Gastrocnemius medialis (tissue), 4 donors: ENCODE measurements around the gene HMX1. TPM values are rescaled to one million over a fixed set of nuclear protein-coding genes. Genes with fewer than 3 reads are reported as not detected.

ENCODE experiments used
- ATAC-seq, 2 donors: fragments of 150-250 bp; one replicate each; pipeline ENCODE4 v1.9.1; 2016
- DNase-seq, 2 donors: peaks; one replicate each; pipeline ENCODE4 v3.0.0-alpha.2; 2019
- H3K27ac ChIP-seq, 4 donors: fragments of 200-600 bp; sonication (generic); 1 replicate in 1 of 4; 2 replicates in 3 of 4; pipeline ENCODE4 v1.5.1; 2016 to 2018; ENCODE audit warnings: mild to moderate bottlenecking in 2 of 4, moderate library complexity in 1 of 4
- H3K27me3 ChIP-seq, 3 donors: fragments of 200-600 bp; sonication (generic) in 2 of 3; 1 replicate in 1 of 3; 2 replicates in 2 of 3; pipeline versions ENCODE4 v1.5.1 to v1.6.0; 2016 to 2019; ENCODE audit warnings: mild to moderate bottlenecking in 1 of 3, moderate library complexity in 1 of 3
- H3K36me3 ChIP-seq, 2 donors: fragments of 200-600 bp; sonication (generic) in 1 of 2; one replicate each; pipeline ENCODE4 v1.5.1; 2017 to 2018
- H3K4me1 ChIP-seq, 2 donors: fragments of 200-600 bp; sonication (generic) in 1 of 2; one replicate each; pipeline ENCODE4 v1.5.1; 2016 to 2017; ENCODE audit warnings: mild to moderate bottlenecking in 2 of 2
- H3K4me3 ChIP-seq, 4 donors: fragments of 200-600 bp; sonication (generic) in 3 of 4; 1 replicate in 1 of 4; 2 replicates in 3 of 4; pipeline ENCODE4 v1.5.1; 2016 to 2019; ENCODE audit warnings: mild to moderate bottlenecking in 2 of 4
- H3K9me3 ChIP-seq, 3 donors: fragments of 200-600 bp; sonication (generic) in 2 of 3; 1 replicate in 1 of 3; 2 replicates in 2 of 3; pipeline ENCODE4 v1.5.1; 2016 to 2019
- POLR2A ChIP-seq, 2 donors: fragments of 450-650 bp; IDR thresholded peaks; one replicate each; pipeline ENCODE4 v1.6.1; 2017; ENCODE audit warnings: antibody characterized with exemption in 2 of 2, mild to moderate bottlenecking in 2 of 2, moderate library complexity in 2 of 2
- in situ Hi-C, 4 donors: fragments of 200-750 bp; cut with MboI; loops; one replicate each; pipeline versions ENCODE4 v1.15.0 to v1.8.0; 2017; ENCODE audit warnings: low sequenced_read_pairs in 4 of 4
- intact Hi-C: fragments of 100-400 bp; cut with DNase I; formaldehyde crosslinking; loops from one replicate; pipeline ENCODE4 v1.15.1; 2023; ENCODE audit warnings: low total_unique reads
- total RNA-seq, 4 donors: library from RNA; depleted of rRNA; stranded (reverse); fragments of >200 nt; gene quantifications; one replicate each; pipeline versions ENCODE4 v1.1.0 to v1.2.3, GENCODE V29; 2016
- TF ChIP-seq, protein P1 (sequence below), 5 experiments: fragments of 450-650 bp in 3 of 5; fragments of 200-600 bp in 2 of 5; sonication (generic) in 2 of 5; IDR thresholded peaks in 4 of 5; conservative IDR thresholded peaks in 1 of 5; 1 replicate in 4 of 5; 2 replicates in 1 of 5; pipeline ENCODE4 v1.5.1; 2016 to 2019; ENCODE audit warnings: antibody characterized with exemption in 5 of 5, mild to moderate bottlenecking in 3 of 5, moderate library complexity in 3 of 5

The HMX1 gene
- total RNA-seq, 4 donors from 2014 or later = not detected

DNA sequence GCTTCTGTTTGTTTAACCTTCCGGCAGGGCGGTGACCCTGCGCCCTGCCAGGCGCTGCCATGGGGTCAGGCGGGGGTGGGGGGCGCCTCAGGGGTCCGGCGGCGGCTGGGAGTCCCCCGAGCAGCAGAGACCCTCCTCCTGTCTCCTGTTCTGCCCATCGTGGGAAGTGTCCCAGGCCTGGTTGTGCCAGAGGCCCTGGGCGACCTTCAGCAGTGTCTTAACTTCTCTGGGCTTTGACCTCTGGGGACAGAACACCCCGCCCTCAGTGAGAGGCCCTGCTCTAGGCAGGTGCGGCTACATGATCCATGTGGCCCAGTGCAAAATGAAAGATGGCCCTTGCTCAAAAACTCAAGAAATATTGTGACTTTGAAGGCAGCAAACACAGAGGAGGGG lies 22.8 kb upstream of the HMX1 start:
- no peak for TF ChIP-seq POLR2A (IDR thresholded peaks at IDR 0.05)
- TF ChIP-seq, protein P1, sequence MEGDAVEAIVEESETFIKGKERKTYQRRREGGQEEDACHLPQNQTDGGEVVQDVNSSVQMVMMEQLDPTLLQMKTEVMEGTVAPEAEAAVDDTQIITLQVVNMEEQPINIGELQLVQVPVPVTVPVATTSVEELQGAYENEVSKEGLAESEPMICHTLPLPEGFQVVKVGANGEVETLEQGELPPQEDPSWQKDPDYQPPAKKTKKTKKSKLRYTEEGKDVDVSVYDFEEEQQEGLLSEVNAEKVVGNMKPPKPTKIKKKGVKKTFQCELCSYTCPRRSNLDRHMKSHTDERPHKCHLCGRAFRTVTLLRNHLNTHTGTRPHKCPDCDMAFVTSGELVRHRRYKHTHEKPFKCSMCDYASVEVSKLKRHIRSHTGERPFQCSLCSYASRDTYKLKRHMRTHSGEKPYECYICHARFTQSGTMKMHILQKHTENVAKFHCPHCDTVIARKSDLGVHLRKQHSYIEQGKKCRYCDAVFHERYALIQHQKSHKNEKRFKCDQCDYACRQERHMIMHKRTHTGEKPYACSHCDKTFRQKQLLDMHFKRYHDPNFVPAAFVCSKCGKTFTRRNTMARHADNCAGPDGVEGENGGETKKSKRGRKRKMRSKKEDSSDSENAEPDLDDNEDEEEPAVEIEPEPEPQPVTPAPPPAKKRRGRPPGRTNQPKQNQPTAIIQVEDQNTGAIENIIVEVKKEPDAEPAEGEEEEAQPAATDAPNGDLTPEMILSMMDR (IDR thresholded peaks at IDR 0.05 in 4 of 5, conservative IDR thresholded peaks at IDR 0.05 in 1 of 5) = no peak
- no peaks in the 10 kb centered on the region for H3K36me3 ChIP-seq
- no peak for ATAC-seq
- H3K27me3 ChIP-seq = peaks cover 43 to 65% (median 64%) of the 10 kb centered on the region in 3 donors
- DNase-seq = no peak
- in situ Hi-C loops = no loop called here
- no peaks in the 10 kb centered on the region for H3K4me1 ChIP-seq
- no peak overlapping the region for H3K4me3 ChIP-seq
- no peaks in the 10 kb centered on the region for H3K9me3 ChIP-seq
- intact Hi-C loops = no loop called here
- H3K27ac ChIP-seq = no peak overlapping the region

DNA sequence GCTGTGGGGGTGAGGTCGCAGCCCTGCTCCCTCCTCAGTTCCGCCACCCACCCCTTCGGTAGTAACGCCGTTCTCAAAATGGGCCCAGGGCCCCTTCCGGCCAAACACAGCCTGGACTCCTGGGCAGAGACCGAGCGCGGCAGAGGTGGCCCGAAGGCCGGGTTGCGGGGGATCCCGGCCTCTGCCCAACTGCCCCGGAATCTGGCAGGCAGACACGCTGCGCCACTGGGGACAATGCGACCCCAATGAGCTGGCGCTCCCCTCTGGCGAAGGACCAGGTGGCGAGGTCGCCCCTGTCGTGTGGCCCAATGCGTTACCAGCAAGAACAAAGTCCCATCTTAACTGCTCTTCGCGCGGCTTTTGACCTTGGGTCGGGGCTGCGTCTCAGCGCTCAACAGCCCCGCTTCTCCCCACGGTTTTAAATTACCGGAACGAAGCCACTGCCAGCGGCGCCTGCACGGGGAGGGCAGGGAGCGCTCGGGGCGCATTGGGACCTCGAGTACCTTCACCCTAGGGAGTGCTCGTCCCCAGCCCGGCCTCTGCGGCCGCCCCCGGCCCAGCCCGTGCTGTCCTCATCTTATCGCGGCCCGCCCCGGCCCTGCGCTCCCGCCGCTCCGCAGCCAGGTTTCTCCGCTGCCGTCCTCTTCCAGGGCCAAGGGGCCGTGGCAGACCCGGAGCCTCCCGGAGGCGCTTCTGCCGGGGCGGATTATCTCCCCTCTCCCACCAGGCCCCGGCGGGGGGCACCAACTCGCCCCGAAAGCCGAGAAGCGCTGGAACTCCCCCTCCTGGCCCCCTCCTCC lies 22.2 kb upstream of the HMX1 start:
- Histone ChIP-seq H3K4me3 (no peak overlapping the region), H3K27ac (no peak overlapping the region), H3K27me3 (peaks cover 46 to 70% (median 69%) of the 10 kb centered on the region in 3 donors), H3K9me3 (no peaks in the 10 kb centered on the region), H3K4me1 (no peaks in the 10 kb centered on the region), H3K36me3 (no peaks in the 10 kb centered on the region)
- TF ChIP-seq POLR2A (IDR thresholded peaks at IDR 0.05) = no peak
- TF ChIP-seq, protein P1 (IDR thresholded peaks at IDR 0.05 in 4 of 5, conservative IDR thresholded peaks at IDR 0.05 in 1 of 5) = no peak
- in situ Hi-C loops = no loop called here
- ATAC-seq = no peak
- DNase-seq = no peak
- intact Hi-C loops = no loop called here

DNA sequence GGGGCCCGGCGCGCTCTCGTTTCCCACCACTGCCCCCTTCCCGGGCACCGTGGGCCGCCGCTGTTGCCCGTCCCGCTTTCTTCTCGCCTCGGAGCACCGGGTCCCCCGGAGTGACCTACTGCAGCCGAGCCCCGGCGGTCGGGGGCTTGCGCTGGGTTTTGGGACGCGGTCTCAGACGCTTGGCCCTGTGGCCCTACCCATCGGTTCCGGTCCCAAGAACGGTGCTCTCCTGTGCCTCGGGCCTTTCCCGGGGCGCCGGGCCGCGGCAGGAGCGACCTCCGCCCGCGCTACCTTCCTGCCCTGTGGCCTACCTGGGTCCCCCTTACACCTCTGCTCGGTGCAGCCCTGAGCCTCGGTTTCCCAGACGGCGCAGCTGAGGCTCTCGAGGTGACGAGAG lies 21.6 kb upstream of the HMX1 start:
- no peak for DNase-seq
- Histone ChIP-seq H3K27ac (no peak overlapping the region), H3K27me3 (peaks cover 42 to 74% (median 69%) of the 10 kb centered on the region in 3 donors), H3K9me3 (no peaks in the 10 kb centered on the region), H3K36me3 (no peaks in the 10 kb centered on the region), H3K4me3 (no peak overlapping the region), H3K4me1 (no peaks in the 10 kb centered on the region)
- TF ChIP-seq, protein P1 (IDR thresholded peaks at IDR 0.05 in 4 of 5, conservative IDR thresholded peaks at IDR 0.05 in 1 of 5) = no peak
- in situ Hi-C loops = no loop called here
- intact Hi-C loops = no loop called here
- no peak for ATAC-seq

DNA sequence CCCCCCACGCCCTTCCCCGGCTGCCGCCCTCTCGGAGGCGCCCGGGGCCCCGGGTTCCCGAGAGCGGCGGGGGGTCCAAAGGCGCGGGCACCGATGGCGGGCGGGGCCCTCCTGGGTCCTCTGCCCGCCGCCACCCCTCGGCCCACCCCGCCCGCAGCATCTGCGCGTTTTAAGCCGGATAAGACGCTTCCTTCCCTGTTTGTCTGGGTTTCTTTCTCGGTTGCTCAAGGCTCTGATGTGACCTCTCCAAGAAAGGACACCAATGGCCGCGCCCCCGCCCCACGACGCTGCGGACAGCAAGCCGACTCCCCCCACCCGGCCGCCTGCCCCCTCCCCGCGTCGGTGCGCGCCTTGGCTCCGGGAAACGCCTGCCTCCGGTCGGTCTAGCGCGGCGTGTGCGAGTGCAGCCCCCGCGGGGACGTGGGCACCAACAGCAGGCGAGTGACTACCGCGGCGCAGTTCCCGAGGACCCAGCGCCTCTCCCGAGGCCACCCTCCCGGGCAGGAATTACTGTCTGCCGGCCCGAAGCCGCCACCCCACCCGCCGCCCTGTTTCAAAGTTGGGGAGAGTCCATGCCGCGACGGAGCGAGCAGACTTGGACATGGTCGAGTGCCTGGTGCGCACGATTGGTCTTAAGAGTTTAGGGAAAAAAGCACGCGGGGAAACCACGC lies 21.1 kb upstream of the HMX1 start:
- H3K9me3 ChIP-seq = no peaks in the 10 kb centered on the region
- ATAC-seq = no peak
- no peak overlapping the region for H3K4me3 ChIP-seq
- peaks cover 44 to 75% (median 69%) of the 10 kb centered on the region in 3 donors for H3K27me3 ChIP-seq
- DNase-seq = no peak
- no peak for TF ChIP-seq POLR2A (IDR thresholded peaks at IDR 0.05)
- TF ChIP-seq, protein P1 (IDR thresholded peaks at IDR 0.05 in 4 of 5, conservative IDR thresholded peaks at IDR 0.05 in 1 of 5) = no peak
- no peaks in the 10 kb centered on the region for H3K36me3 ChIP-seq
- intact Hi-C loops = no loop called here
- in situ Hi-C loops = no loop called here
- no peak overlapping the region for H3K27ac ChIP-seq
- no peaks in the 10 kb centered on the region for H3K4me1 ChIP-seq
